Bronchial epithelial cell (primary cell): ENCODE results near the gene IRX2. TPM values are rescaled to one million over a fixed set of nuclear protein-coding genes. Genes with fewer than 3 reads are reported as not detected.

Experiments
- DNase-seq: peaks from one replicate; pipeline ENCODE4 v3.0.0-alpha.2; 2010; ENCODE audit warnings: low read depth
- FAIRE-seq: peaks from 2 replicates; lab custom pipeline; 2011; peaks lifted over from hg19 to GRCh38; lab: Jason Lieb, UNC
- H3K27me3 ChIP-seq: 2 replicates; pipeline ENCODE4 v1.5.1; 2011; ENCODE audit warnings: low read length; ENCODE audit not compliant: control insufficient read depth, insufficient read depth
- H3K36me3 ChIP-seq: 2 replicates; pipeline ENCODE4 v1.5.1; 2011; ENCODE audit warnings: low read length; ENCODE audit not compliant: control insufficient read depth, insufficient read depth
- H3K4me3 ChIP-seq: 2 replicates; pipeline ENCODE4 v1.5.1; 2011; ENCODE audit warnings: mild to moderate bottlenecking, low read depth, low read length, control low read depth
- CTCF ChIP-seq: IDR thresholded peaks from 2 replicates; pipeline ENCODE4 v1.5.1; 2011; ENCODE audit warnings: mild to moderate bottlenecking, moderate library complexity, low read length, control low read depth, inconsistent platforms; ENCODE audit not compliant: insufficient read depth, severe bottlenecking
- total RNA-seq: library from RNA; depleted of rRNA; stranded (reverse); fragments of >200 nt; gene quantifications from 2 replicates; pipeline ENCODE4 v1.2.1, GENCODE V29; 2014

IRX2 gene
- total RNA-seq, 1 donor from 2014 or later: 14.0 TPM

DNA sequence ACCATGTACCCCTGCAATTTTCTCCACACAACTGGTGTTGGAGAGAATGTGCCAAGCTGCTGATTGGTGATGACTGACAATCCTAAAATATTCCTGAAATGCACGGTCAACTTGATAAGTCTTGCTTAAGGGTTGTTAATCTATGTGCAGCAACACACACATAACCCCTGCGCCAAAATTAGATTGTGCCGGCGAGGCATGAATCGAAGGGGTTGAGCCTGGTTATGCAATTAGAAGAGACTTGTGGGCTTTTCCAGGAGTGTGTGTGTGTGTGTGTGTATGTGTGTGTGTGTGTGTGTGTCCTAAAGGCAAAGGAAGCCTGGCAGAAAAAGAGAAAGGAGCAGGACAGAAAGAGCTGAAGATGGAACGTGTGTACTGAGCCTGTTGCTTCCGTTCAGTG, 22.3 kb downstream of the IRX2 start:
- no peak for TF ChIP-seq CTCF
- Histone ChIP-seq H3K36me3 (no peaks in the 10 kb centered on the region), H3K4me3 (no peak overlapping the region), H3K27me3 (peaks cover 8% of the 10 kb centered on the region)
- DNase-seq (no peak), FAIRE-seq (no peak)

DNA sequence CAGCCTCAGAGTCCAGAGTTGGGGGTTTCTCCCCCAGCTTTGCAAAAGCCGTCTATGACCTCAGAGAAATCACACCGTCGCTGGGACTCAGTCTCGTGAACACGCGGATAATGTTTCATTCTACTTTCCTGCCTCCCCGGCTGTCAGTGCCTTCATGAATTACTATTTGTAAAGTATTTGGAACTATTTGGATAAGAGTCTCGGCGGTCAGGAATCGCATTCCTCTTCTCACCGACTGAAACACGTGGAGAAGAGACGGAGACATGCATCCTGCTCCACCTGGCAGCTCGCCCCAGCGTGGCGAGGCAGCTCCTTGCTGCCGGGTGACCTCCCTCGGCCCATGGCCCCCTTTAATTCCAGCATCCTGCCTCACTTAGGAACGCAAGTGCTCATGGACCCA, 23.9 kb downstream of the IRX2 start:
- FAIRE-seq (no peak), DNase-seq (no peak)
- Histone ChIP-seq H3K27me3 (peaks cover 6% of the 10 kb centered on the region), H3K4me3 (no peak overlapping the region), H3K36me3 (no peaks in the 10 kb centered on the region)
- no peak for TF ChIP-seq CTCF

DNA sequence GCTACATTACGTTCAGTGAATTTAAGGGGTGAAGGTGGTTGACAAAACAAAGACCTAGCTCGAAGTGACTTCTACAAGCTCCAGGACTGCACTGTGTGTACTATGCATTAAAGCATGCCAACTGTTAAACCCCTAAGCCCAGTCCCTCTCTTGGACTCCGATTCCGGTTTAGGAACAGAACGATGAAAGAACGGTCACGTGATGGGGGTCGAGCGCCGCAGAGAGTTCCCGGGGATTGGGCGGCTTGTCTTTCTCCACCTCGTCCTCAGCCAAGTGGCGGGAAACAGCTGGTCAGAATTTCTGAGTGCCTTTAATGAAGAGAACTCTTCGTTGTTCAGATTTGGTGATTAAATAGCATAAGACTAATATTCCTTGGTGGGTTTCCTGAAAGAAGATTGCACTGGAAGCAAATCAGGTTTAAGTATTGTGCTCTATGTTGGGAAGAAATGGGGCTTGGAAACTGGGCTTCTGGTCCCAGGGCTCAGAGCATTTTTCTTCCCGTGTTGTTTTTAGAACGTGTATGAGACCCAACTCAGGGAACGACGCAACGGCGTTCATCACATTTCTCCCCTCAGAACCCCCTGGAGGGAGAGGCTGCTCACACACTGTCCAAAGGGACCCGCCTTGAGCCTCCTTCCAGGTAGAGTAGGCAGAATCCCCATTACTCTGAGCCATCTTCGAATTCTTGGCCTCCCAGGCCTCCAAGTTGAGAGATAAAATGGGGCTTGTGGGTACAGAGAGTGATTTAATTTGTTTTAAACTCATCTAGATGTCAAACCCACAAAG, 25.3 kb downstream of the IRX2 start:
- H3K4me3 ChIP-seq: no peak overlapping the region
- no peaks in the 10 kb centered on the region for H3K36me3 ChIP-seq
- peaks cover 6% of the 10 kb centered on the region for H3K27me3 ChIP-seq
- FAIRE-seq (no peak), DNase-seq (no peak)
- TF ChIP-seq CTCF: no peak

GRCh38 chr5:2724831-2725230, 26.6 kb downstream of the IRX2 start:
- no peak for DNase-seq
- no peak for TF ChIP-seq CTCF
- no peak for FAIRE-seq
- Histone ChIP-seq H3K36me3 (no peaks in the 10 kb centered on the region), H3K4me3 (no peak overlapping the region), H3K27me3 (peaks cover 4% of the 10 kb centered on the region)

DNA sequence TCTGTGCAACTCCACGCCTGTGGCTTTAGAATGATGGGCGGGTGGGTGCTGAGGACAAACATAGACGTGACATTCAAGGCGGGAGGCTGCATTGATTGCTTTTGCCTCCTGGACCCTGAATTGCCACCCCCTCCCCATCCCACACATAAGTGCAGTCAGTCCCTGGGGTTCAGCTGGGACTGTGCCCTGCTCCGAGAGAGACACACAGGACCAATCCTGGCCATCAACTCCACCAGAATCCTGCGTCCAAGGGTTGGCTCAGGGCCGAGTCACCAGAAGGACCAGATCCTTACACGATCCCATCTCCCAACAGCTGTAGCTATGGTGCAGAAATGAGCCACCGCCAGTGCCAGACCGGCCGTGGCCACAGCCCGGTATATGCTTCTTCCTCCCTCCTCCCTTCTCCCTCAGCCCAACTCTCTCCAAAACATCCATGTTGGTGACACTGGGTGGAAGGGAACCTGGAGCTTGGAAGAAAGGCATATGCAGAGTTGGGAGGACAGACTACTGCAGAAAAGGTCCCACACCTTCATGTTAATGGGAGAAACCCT, 27.4 kb downstream of the IRX2 start:
- TF ChIP-seq CTCF: no peak
- FAIRE-seq: no peak
- no peak for DNase-seq
- H3K4me3 ChIP-seq: no peak overlapping the region
- no peaks in the 10 kb centered on the region for H3K36me3 ChIP-seq
- peaks cover 4% of the 10 kb centered on the region for H3K27me3 ChIP-seq
